ENCODE results near the gene PCDH9.

Gene PCDH9

DNA sequence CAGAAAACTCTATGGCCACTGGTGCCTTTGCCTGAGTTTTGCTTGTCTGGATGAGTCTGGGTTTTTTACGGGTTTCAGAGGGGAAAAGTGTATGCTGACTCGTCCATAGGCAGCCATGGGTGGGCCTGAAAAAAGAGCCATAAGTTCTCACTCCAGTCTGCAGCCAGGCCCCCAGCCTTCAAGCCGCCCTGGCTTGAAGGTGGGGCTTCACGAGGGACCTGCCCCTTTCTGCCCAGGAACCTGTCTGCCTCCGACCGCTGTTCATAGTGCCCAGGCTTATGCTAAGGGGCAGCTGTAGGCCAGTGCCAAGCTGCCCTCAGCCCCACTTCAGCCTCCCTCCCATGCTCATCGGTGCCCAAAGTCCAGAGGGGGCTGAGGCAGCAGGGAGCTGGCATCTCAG lies 385.2 kb downstream of the PCDH9 start:
- no peak overlapping the region for H3K4me3 ChIP-seq (ENCODE audit: low read depth, low read length)
- TF ChIP-seq, protein P1, sequence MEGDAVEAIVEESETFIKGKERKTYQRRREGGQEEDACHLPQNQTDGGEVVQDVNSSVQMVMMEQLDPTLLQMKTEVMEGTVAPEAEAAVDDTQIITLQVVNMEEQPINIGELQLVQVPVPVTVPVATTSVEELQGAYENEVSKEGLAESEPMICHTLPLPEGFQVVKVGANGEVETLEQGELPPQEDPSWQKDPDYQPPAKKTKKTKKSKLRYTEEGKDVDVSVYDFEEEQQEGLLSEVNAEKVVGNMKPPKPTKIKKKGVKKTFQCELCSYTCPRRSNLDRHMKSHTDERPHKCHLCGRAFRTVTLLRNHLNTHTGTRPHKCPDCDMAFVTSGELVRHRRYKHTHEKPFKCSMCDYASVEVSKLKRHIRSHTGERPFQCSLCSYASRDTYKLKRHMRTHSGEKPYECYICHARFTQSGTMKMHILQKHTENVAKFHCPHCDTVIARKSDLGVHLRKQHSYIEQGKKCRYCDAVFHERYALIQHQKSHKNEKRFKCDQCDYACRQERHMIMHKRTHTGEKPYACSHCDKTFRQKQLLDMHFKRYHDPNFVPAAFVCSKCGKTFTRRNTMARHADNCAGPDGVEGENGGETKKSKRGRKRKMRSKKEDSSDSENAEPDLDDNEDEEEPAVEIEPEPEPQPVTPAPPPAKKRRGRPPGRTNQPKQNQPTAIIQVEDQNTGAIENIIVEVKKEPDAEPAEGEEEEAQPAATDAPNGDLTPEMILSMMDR (IDR thresholded peaks at IDR 0.05; ENCODE audit: low read depth, low read length): no peak

DNA sequence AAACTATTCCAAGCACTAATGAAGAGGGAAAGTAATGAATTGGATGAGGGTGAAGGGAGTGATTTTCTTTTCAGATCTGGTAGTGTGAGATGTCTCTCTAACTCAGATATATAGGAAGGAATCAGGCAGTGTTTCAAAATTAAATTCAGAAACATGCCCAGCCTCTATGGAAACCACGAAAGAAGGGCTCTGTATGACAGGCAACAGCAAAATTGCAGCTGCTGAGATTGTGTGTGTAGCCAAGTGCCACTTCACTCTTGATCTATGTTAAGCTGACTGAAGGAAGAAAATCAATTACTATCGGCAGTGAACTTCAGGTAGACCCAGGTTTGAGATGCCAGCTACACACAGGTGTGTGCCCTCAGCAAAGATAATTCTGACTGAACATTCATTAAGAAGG lies 387.4 kb downstream of the PCDH9 start:
- TF ChIP-seq, protein P1 (IDR thresholded peaks at IDR 0.05; ENCODE audit: low read depth, low read length): no peak
- no peak overlapping the region for H3K4me3 ChIP-seq (ENCODE audit: low read depth, low read length)

DNA sequence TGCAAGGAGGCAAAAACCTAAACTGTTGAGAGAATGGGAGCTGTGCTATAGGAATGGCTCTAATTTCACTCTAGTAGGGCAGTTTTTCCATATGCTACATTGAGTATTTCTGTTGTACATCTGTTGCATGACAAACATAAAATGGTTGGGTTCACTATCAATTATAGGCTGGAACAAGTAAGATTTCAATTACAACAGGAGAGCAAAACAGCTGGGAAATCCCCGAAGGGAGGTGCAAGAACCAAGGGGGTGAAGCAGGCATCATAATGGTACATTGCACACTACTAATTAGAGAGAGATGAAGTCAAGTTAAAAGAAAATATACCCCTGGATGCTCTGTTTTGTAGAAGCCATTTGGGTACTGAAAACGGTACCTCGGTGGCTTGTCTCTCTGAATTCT lies 389.5 kb downstream of the PCDH9 start:
- TF ChIP-seq, protein P1 (IDR thresholded peaks at IDR 0.05; ENCODE audit: low read depth, low read length): no peak
- no peak overlapping the region for H3K4me3 ChIP-seq (ENCODE audit: low read depth, low read length)

DNA sequence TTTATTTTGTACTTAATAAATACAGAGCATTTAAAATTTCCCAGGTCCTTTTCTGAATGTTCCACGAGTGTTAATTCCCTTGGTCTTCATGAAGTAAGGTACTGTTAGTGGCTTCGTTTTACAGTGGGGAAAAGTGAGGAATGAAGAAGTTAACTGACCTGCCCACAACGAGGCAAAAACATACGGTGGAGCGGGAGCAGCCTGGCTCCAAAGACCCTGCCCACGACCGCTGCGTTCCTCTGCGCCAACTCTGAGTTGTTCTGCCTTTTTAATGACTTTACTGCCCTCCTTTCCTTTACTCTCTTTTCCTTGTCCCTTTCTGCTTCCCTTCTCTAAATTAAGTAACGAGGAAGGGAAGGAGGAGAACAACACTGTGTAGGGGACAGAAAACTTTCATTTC lies 392.9 kb downstream of the PCDH9 start:
- no peak overlapping the region for H3K4me3 ChIP-seq (ENCODE audit: low read depth, low read length)
- TF ChIP-seq, protein P1 (IDR thresholded peaks at IDR 0.05; ENCODE audit: low read depth, low read length): no peak

DNA sequence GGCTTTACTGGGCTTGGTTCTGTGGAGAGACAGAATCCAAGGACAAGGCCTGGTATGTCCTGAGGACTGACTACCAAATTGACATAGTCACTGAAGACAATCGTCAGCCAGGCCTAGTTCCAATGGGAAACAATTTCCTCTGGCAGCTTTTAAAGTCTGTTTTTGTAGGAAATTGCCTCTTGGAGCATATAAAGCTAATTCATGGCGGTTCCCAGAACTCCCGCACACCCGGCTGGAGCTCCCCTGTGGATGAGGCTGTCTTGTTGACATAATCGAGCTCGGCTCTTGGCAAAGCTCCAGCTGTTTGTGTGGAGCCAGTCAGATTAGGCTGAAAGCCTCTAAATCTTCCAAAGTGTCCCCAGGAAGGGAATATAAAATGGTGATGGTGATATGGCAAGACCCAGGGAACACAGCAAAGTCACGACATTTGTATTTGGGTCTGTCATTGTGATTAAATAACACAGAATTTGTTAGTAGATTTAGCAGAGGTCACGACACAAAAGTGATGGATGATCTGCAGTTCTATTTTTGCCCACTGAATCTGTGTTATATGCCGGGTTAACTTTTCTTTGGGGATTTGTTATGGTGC lies 395.0 kb downstream of the PCDH9 start:
- no peak overlapping the region for H3K4me3 ChIP-seq (ENCODE audit: low read depth, low read length)
- TF ChIP-seq, protein P1 (IDR thresholded peaks at IDR 0.05; ENCODE audit: low read depth, low read length): no peak

DNA sequence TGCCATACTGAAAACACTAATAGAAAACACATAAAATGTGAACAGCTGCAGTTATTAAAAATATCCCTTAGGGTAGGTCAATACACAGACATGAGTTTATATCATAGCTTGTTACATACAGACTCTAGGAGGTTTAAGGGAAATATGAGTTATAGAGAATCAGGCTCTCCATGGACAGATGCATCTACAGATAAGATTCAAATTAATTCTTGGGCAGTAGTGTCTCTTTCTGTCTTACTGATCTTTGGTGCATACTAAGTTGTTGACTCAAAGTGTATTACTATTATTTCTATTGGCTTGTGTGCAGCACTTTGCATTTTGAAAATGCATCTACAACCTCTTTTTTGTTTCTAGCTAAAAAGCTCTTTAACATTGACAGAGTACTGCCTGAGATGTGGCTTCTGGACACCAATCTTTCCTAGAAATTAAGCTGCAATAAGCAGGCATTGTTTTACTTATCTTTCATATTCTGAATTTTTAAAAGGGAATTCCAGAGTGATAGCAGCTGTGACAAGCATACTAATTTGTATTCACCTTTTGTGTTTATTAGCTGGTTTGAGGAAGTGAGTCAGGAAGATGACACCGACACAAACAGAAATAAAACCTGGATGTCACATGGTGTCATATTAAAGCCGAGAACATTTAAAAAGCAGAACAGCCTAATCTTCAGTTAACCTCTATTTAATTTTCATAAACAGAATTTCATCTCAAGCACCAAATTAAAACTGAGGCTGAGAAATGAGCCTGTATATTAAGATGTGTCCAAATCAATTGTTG lies 399.0 kb downstream of the PCDH9 start:
- TF ChIP-seq, protein P1 (IDR thresholded peaks at IDR 0.05; ENCODE audit: low read depth, low read length): no peak
- no peak overlapping the region for H3K4me3 ChIP-seq (ENCODE audit: low read depth, low read length)

DNA sequence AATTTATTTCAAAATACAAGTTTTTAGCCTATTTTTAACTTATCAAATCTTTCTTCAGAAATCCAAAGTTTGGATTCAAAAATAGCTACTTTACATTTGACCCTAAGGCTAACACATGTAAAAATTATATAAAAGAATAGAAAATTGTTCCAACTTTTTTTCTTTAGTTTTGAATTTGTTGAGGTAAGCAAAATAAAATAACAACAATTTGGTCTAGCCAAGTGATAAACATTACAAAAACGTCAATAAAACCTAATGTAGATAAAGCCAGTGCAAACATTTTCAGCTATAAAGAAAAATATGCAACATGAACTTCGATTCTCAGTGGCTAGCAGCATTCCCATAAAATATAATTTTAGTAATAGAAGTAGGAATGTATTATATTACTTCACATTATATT lies 400.3 kb downstream of the PCDH9 start:
- no peak overlapping the region for H3K4me3 ChIP-seq (ENCODE audit: low read depth, low read length)
- TF ChIP-seq, protein P1 (IDR thresholded peaks at IDR 0.05; ENCODE audit: low read depth, low read length): no peak
